Activated CD8-positive, alpha-beta T cell treated with anti-CD3 and anti-CD28 coated beads, Interleukin-2, amount 10 ng/mL, durations not matched to agents 7 days and 5 days (primary cell): Measurements from ENCODE around the gene PLA2G4D. TPM values are rescaled to one million over a fixed set of nuclear protein-coding genes. Genes with fewer than 3 reads are reported as not detected.

Experiments
- ATAC-seq: fragments of 150-1000 bp; cut with Tn5 transposase; one replicate; pipeline ENCODE4 v1.10.0; 2021; ENCODE audit warnings: moderate library complexity
- CTCF ChIA-PET: fragments of 350-600 bp; sonication (Branson Sonifier 250); formaldehyde crosslinking; loops from one replicate; lab custom pipeline; 2021; ENCODE audit warnings: antibody characterized with exemption; lab: Charles Lee
- POLR2A ChIA-PET: fragments of 350-600 bp; sonication (Branson Sonifier 250); formaldehyde crosslinking; loops from one replicate; lab custom pipeline; 2021; ENCODE audit warnings: antibody characterized with exemption; lab: Charles Lee
- DNase-seq: peaks from one replicate; pipeline ENCODE4 v3.0.0-alpha.2; 2020
- H3K27ac Mint-ChIP-seq: one replicate; pipeline ENCODE4 v1.8.0; 2021; ENCODE audit warnings: mild to moderate bottlenecking, mixed read lengths
- H3K27me3 Mint-ChIP-seq: one replicate; pipeline ENCODE4 v1.8.0; 2021; ENCODE audit warnings: low read depth, mixed read lengths
- H3K36me3 Mint-ChIP-seq: one replicate; pipeline ENCODE4 v1.8.0; 2021; ENCODE audit warnings: low read depth, mixed read lengths
- H3K4me1 Mint-ChIP-seq: one replicate; pipeline ENCODE4 v1.8.0; 2021; ENCODE audit warnings: low read depth, mixed read lengths
- H3K4me3 Mint-ChIP-seq: one replicate; pipeline ENCODE4 v1.8.0; 2021; ENCODE audit warnings: mild to moderate bottlenecking, mixed read lengths
- H3K9me3 Mint-ChIP-seq: one replicate; pipeline ENCODE4 v1.8.0; 2022; ENCODE audit warnings: mixed read lengths; ENCODE audit not compliant: insufficient read depth
- total RNA-seq, 2 experiments: library from RNA; stranded (reverse); gene quantifications; one replicate each; pipeline ENCODE4 v1.2.3, GENCODE V29; 2021

PLA2G4D gene
- total RNA-seq, result not detected

- no peaks in the 10 kb centered on the region for H3K4me1 Mint-ChIP-seq
- ChIA-PET POLR2A (no interaction called here), CTCF (no interaction called here)
- H3K9me3 Mint-ChIP-seq, result no peaks in the 10 kb centered on the region
- H3K4me3 Mint-ChIP-seq, result no peak within 1 kb of the TSS
- DNase-seq (no peak), ATAC-seq (no peak)
- H3K27me3 Mint-ChIP-seq, result peaks cover 7% of the 10 kb centered on the region
- H3K36me3 Mint-ChIP-seq, result no peaks in the 10 kb centered on the region
- no peak within 1 kb of the TSS for H3K27ac Mint-ChIP-seq
Observed at GRCh38 chr15:42094512-42094963, at the start of gene PLA2G4D. Gene PLA2G4D, minus strand, starts transcription at chr15:42094562. Its CDS starts 103 bp downstream, at chr15:42094459.

GRCh38 chr15:42143356-42143755 lies 49.0 kb upstream of the PLA2G4D start:
- H3K36me3 Mint-ChIP-seq, result no peaks in the 10 kb centered on the region
- no peak overlapping the region for H3K27ac Mint-ChIP-seq
- H3K9me3 Mint-ChIP-seq, result no peaks in the 10 kb centered on the region
- ATAC-seq (no peak), DNase-seq (no peak)
- ChIA-PET CTCF (interaction anchor here (1.5 kb wide), 1 partner anchor 33 kb away, joined by 3 read pairs; no protein-coding TSS in a partner anchor), POLR2A (no interaction called here)
- H3K4me1 Mint-ChIP-seq, result no peaks in the 10 kb centered on the region
- no peaks in the 10 kb centered on the region for H3K27me3 Mint-ChIP-seq
- H3K4me3 Mint-ChIP-seq, result no peak overlapping the region

- H3K27me3 Mint-ChIP-seq, result no peaks in the 10 kb centered on the region
- H3K9me3 Mint-ChIP-seq, result no peaks in the 10 kb centered on the region
- ChIA-PET POLR2A (no interaction called here), CTCF (interaction anchor here (1.0 to 1.5 kb wide), 2 partner anchors 8 to 31 kb away, joined by 3 to 4 read pairs; no protein-coding TSS in a partner anchor)
- DNase-seq (no peak), ATAC-seq (no peak)
- peak overlapping the region; percentile 17 for H3K27ac Mint-ChIP-seq
- no peaks in the 10 kb centered on the region for H3K4me1 Mint-ChIP-seq
- H3K4me3 Mint-ChIP-seq, result no peak overlapping the region
- no peaks in the 10 kb centered on the region for H3K36me3 Mint-ChIP-seq
Observed at GRCh38 chr15:42141795-42142667, 47.7 kb upstream of the PLA2G4D start.

GRCh38 chr15:42141246-42141645 lies 46.9 kb upstream of the PLA2G4D start:
- no peak overlapping the region for H3K4me3 Mint-ChIP-seq
- CTCF ChIA-PET, result interaction anchor here (1.5 kb wide), 1 partner anchor 11 kb away, joined by 3 read pairs; no protein-coding TSS in a partner anchor
- no peaks in the 10 kb centered on the region for H3K36me3 Mint-ChIP-seq
- DNase-seq (no peak), ATAC-seq (no peak)
- H3K4me1 Mint-ChIP-seq, result no peaks in the 10 kb centered on the region
- no peaks in the 10 kb centered on the region for H3K9me3 Mint-ChIP-seq
- POLR2A ChIA-PET, result no interaction called here
- no peak overlapping the region for H3K27ac Mint-ChIP-seq
- no peaks in the 10 kb centered on the region for H3K27me3 Mint-ChIP-seq

- no peaks in the 10 kb centered on the region for H3K36me3 Mint-ChIP-seq
- H3K27ac Mint-ChIP-seq, result no peak overlapping the region
- H3K27me3 Mint-ChIP-seq, result no peaks in the 10 kb centered on the region
- POLR2A ChIA-PET, result no interaction called here
- no peaks in the 10 kb centered on the region for H3K4me1 Mint-ChIP-seq
- CTCF ChIA-PET, result interaction anchor here (1.5 kb wide), 1 partner anchor 10 kb away, joined by 3 read pairs; no protein-coding TSS in a partner anchor
- H3K9me3 Mint-ChIP-seq, result no peaks in the 10 kb centered on the region
- H3K4me3 Mint-ChIP-seq, result no peak overlapping the region
- DNase-seq, result no peak
- no peak for ATAC-seq
Observed at GRCh38 chr15:42140383-42141070, 46.2 kb upstream of the PLA2G4D start.

GRCh38 chr15:42139596-42139995 lies 45.2 kb upstream of the PLA2G4D start:
- Mint-ChIP-seq H3K27ac (no peak overlapping the region), H3K9me3 (no peaks in the 10 kb centered on the region), H3K27me3 (no peaks in the 10 kb centered on the region), H3K4me3 (no peak overlapping the region), H3K36me3 (no peaks in the 10 kb centered on the region), H3K4me1 (no peaks in the 10 kb centered on the region)
- CTCF ChIA-PET, result interaction anchor here (0.8 to 3.0 kb wide), 5 partner anchors 9 to 150 kb away, joined by 3 to 13 read pairs (median 3); partner anchors contain the start of gene PLA2G4F
- no peak for DNase-seq
- POLR2A ChIA-PET, result no interaction called here
- ATAC-seq, result no peak

- Mint-ChIP-seq H3K4me3 (no peak overlapping the region), H3K9me3 (no peaks in the 10 kb centered on the region), H3K4me1 (no peaks in the 10 kb centered on the region), H3K36me3 (no peaks in the 10 kb centered on the region), H3K27me3 (peaks cover under 1% of the 10 kb centered on the region), H3K27ac (no peak overlapping the region)
- CTCF ChIA-PET, result interaction anchor here (0.8 to 3.0 kb wide), 7 partner anchors 8 to 149 kb away, joined by 3 to 13 read pairs (median 4); partner anchors contain the start of gene PLA2G4F
- DNase-seq, result no peak
- ATAC-seq, result no peak
- POLR2A ChIA-PET, result no interaction called here
Observed at GRCh38 chr15:42138968-42139386, 44.6 kb upstream of the PLA2G4D start.

- Mint-ChIP-seq H3K27me3 (peaks cover 2% of the 10 kb centered on the region), H3K9me3 (no peaks in the 10 kb centered on the region), H3K27ac (no peak overlapping the region), H3K4me1 (no peaks in the 10 kb centered on the region), H3K36me3 (no peaks in the 10 kb centered on the region), H3K4me3 (no peak overlapping the region)
- ATAC-seq, result no peak
- DNase-seq, result no peak
- ChIA-PET POLR2A (no interaction called here), CTCF (interaction anchor here (0.9 to 3.0 kb wide), 8 partner anchors 8 to 162 kb away, joined by 3 to 13 read pairs (median 4); partner anchors contain the start of gene PLA2G4F)
Observed at GRCh38 chr15:42138411-42138810, 44.0 kb upstream of the PLA2G4D start.

- CTCF ChIA-PET, result interaction anchor here (0.6 to 3.0 kb wide), 13 partner anchors 9 to 230 kb away, joined by 3 to 13 read pairs (median 3); partner anchors contain the start of gene PLA2G4F
- H3K9me3 Mint-ChIP-seq, result no peaks in the 10 kb centered on the region
- no peak overlapping the region for H3K27ac Mint-ChIP-seq
- peaks cover 2% of the 10 kb centered on the region for H3K27me3 Mint-ChIP-seq
- no peak overlapping the region for H3K4me3 Mint-ChIP-seq
- POLR2A ChIA-PET, result no interaction called here
- no peaks in the 10 kb centered on the region for H3K36me3 Mint-ChIP-seq
- DNase-seq, result peak; percentile 50
- H3K4me1 Mint-ChIP-seq, result no peaks in the 10 kb centered on the region
- peak; percentile 34 for ATAC-seq
Observed at GRCh38 chr15:42137461-42138261, 43.3 kb upstream of the PLA2G4D start.

- H3K27ac Mint-ChIP-seq, result no peak overlapping the region
- POLR2A ChIA-PET, result no interaction called here
- CTCF ChIA-PET, result interaction anchor here (1.2 to 1.5 kb wide), 2 partner anchors 75 to 94 kb away, joined by 3 to 4 read pairs; no protein-coding TSS in a partner anchor
- no peaks in the 10 kb centered on the region for H3K4me1 Mint-ChIP-seq
- no peaks in the 10 kb centered on the region for H3K9me3 Mint-ChIP-seq
- DNase-seq (no peak), ATAC-seq (no peak)
- H3K4me3 Mint-ChIP-seq, result no peak overlapping the region
- H3K27me3 Mint-ChIP-seq, result peaks cover 3% of the 10 kb centered on the region
- H3K36me3 Mint-ChIP-seq, result no peaks in the 10 kb centered on the region
Observed at GRCh38 chr15:42136513-42136912, 42.2 kb upstream of the PLA2G4D start.

- ChIA-PET POLR2A (no interaction called here), CTCF (interaction anchor here (1.0 to 3.5 kb wide), 4 partner anchors 10 to 146 kb away, joined by 4 to 24 read pairs (median 4); no protein-coding TSS in a partner anchor)
- Mint-ChIP-seq H3K27me3 (peaks cover 6% of the 10 kb centered on the region), H3K36me3 (no peaks in the 10 kb centered on the region), H3K27ac (no peak overlapping the region), H3K4me1 (no peaks in the 10 kb centered on the region), H3K4me3 (no peak overlapping the region), H3K9me3 (no peaks in the 10 kb centered on the region)
- no peak for ATAC-seq
- DNase-seq, result no peak
Observed at GRCh38 chr15:42135351-42135750, 41.0 kb upstream of the PLA2G4D start.
